Hepatocyte (in vitro differentiated cells): ENCODE data around the gene AOPEP. TPM values are rescaled to one million over a fixed set of nuclear protein-coding genes. Genes with fewer than 3 reads are reported as not detected.

Experiments used
- DNase-seq: peaks from one replicate; pipeline ENCODE4 v3.0.0-alpha.2; 2016; ENCODE audit warnings: low spot score
- H2AFZ ChIP-seq: fragments of 200-600 bp; sonication (generic); 2 replicates; pipeline ENCODE4 v1.6.0; 2016; ENCODE audit warnings: antibody characterized with exemption, mild to moderate bottlenecking
- H3K27ac ChIP-seq: fragments of 200-600 bp; sonication (generic); 2 replicates; pipeline ENCODE4 v1.5.1; 2016; ENCODE audit warnings: mild to moderate bottlenecking
- H3K27me3 ChIP-seq: fragments of 200-600 bp; sonication (generic); 2 replicates; pipeline ENCODE4 v1.6.1; 2016
- H3K36me3 ChIP-seq: fragments of 200-600 bp; sonication (generic); replicated peaks from 2 replicates; pipeline ENCODE4 v1.5.1; 2016; ENCODE audit warnings: low read depth; ENCODE audit not compliant: insufficient read depth
- H3K4me1 ChIP-seq: fragments of 200-600 bp; sonication (generic); 2 replicates; pipeline ENCODE4 v1.5.1; 2016; ENCODE audit warnings: mild to moderate bottlenecking, moderate library complexity; ENCODE audit not compliant: insufficient read depth
- H3K4me2 ChIP-seq: fragments of 200-600 bp; sonication (generic); 2 replicates; pipeline ENCODE4 v1.6.0; 2016
- H3K4me3 ChIP-seq: fragments of 200-600 bp; sonication (generic); 2 replicates; pipeline ENCODE4 v1.5.1; 2016; ENCODE audit warnings: mild to moderate bottlenecking
- H3K79me2 ChIP-seq: fragments of 200-600 bp; sonication (generic); 2 replicates; pipeline ENCODE4 v1.6.0; 2017; ENCODE audit warnings: mild to moderate bottlenecking
- H3K9me2 ChIP-seq: fragments of 200-600 bp; sonication (generic); replicated peaks from 2 replicates; pipeline ENCODE4 v1.6.0; 2017; ENCODE audit warnings: mild to moderate bottlenecking; ENCODE audit not compliant: insufficient read depth
- H3K9me3 ChIP-seq: fragments of 200-600 bp; sonication (generic); 2 replicates; pipeline ENCODE4 v1.5.1; 2016; ENCODE audit warnings: low read depth, mild to moderate bottlenecking
- H4K20me1 ChIP-seq: fragments of 200-600 bp; sonication (generic); 2 replicates; pipeline ENCODE4 v1.6.0; 2016; ENCODE audit warnings: mild to moderate bottlenecking; ENCODE audit not compliant: insufficient read depth, poor library complexity, severe bottlenecking
- EZH2 ChIP-seq: fragments of 200-600 bp; sonication (generic); IDR thresholded peaks from 2 replicates; pipeline ENCODE4 v1.6.1; 2016; ENCODE audit warnings: antibody characterized with exemption, mild to moderate bottlenecking, borderline replicate concordance
- EZH2phosphoT487 ChIP-seq: fragments of 200-600 bp; sonication (generic); IDR thresholded peaks from one replicate; pipeline ENCODE4 v1.6.1; 2018; ENCODE audit warnings: antibody characterized with exemption, mild to moderate bottlenecking, low read depth, moderate library complexity; ENCODE audit not compliant: unreplicated experiment, severe bottlenecking
- WGBS: methylation state at CpG from one replicate; pipeline ENCODE4 v1.1.6; 2016; ENCODE audit warnings: low lambda C conversion rate; ENCODE audit errors: missing lambda C conversion rate; 5-methylcytosine and 5-hydroxymethylcytosine counted together
- polyA plus RNA-seq: library from polyadenylated mRNA; unstranded; fragments of >200 nt; fragmentation: Nextera tagmentation; extraction: Ambion mirVana; gene quantifications from 2 replicates; pipeline ENCODE4 v1.2.1, GENCODE V29; 2016
- total RNA-seq: library from RNA; depleted of rRNA; stranded (reverse); fragments of >200 nt; gene quantifications from 2 replicates; pipeline ENCODE4 v1.2.3, GENCODE V29; 2014
- TF ChIP-seq, protein P1 (sequence below): fragments of 200-600 bp; sonication (generic); IDR thresholded peaks from 2 replicates; pipeline ENCODE4 v1.5.1; 2016; ENCODE audit warnings: antibody characterized with exemption, mild to moderate bottlenecking; ENCODE audit not compliant: poor library complexity

The AOPEP gene
- total and polyA plus RNA-seq, 2 experiments from 2014 or later, result 82.8 to 101 TPM

DNA sequence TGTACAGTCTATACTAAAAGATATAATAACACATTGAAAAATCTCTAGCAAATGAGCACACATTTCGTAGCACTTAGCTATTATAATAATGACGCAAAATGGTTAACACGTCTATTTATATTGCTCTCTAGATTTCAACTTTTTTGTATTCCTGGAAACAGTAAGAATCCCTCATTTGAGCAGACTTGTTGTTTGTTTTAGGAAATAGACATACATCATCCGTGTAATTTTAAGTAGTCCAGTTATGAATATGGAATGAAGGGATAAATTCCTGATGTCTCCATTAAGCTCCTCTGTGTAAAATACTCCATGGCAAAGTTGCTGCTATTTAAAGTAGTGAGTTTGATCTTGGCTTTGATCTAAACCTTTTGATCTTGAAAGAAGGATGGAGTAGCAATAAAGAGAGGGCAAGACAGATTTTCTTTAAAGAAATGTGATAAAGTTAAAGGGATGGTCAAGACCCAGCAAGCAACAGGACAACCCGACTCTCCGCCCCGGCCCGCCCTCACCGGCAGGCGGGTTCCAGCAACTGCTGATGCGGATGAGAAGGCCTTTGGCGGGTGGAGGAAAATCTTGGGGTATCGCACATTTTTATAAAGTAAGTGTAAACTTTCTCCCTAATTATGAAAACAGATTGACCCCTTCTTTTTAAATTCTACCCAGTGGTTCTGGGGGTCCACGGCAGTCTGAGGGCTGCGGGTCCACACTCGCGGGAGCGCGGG lies 277.4 kb downstream of the AOPEP start:
- peak overlapping the region; percentile 36 for H2AFZ ChIP-seq

GRCh38 chr9:95004411-95005277 lies 278.1 kb downstream of the AOPEP start:
- TF ChIP-seq EZH2, result no peak
- TF ChIP-seq EZH2phosphoT487, result no peak
- TF ChIP-seq, protein P1, sequence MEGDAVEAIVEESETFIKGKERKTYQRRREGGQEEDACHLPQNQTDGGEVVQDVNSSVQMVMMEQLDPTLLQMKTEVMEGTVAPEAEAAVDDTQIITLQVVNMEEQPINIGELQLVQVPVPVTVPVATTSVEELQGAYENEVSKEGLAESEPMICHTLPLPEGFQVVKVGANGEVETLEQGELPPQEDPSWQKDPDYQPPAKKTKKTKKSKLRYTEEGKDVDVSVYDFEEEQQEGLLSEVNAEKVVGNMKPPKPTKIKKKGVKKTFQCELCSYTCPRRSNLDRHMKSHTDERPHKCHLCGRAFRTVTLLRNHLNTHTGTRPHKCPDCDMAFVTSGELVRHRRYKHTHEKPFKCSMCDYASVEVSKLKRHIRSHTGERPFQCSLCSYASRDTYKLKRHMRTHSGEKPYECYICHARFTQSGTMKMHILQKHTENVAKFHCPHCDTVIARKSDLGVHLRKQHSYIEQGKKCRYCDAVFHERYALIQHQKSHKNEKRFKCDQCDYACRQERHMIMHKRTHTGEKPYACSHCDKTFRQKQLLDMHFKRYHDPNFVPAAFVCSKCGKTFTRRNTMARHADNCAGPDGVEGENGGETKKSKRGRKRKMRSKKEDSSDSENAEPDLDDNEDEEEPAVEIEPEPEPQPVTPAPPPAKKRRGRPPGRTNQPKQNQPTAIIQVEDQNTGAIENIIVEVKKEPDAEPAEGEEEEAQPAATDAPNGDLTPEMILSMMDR, result no peak
- no peaks in the 10 kb centered on the region for H3K9me3 ChIP-seq
- H3K27ac ChIP-seq, result peak overlapping the region; percentile 98
- peaks cover 15% of the 10 kb centered on the region for H3K4me1 ChIP-seq
- H3K9me2 ChIP-seq, result no peaks in the 10 kb centered on the region
- H2AFZ ChIP-seq, result peak overlapping the region; percentile 36
- peak overlapping the region; percentile 76 for H3K4me3 ChIP-seq
- peak; percentile 87 for DNase-seq
- peak overlapping the region; percentile 79 for H3K4me2 ChIP-seq
- peaks cover 88% of the 10 kb centered on the region for H3K79me2 ChIP-seq
- WGBS, result 2% methylated on average over 26 of the region's 133 CpGs
- no peaks in the 10 kb centered on the region for H3K36me3 ChIP-seq
- H4K20me1 ChIP-seq, result no peaks in the 10 kb centered on the region
- H3K27me3 ChIP-seq, result no peaks in the 10 kb centered on the region

More for the DNA sequence above, 277.4 kb downstream of the AOPEP start:
- H4K20me1 ChIP-seq, result no peaks in the 10 kb centered on the region
- peak; percentile 76 for DNase-seq
- H3K36me3 ChIP-seq, result no peaks in the 10 kb centered on the region
- no peaks in the 10 kb centered on the region for H3K27me3 ChIP-seq
- H3K4me2 ChIP-seq, result peak overlapping the region; percentile 79
- no peaks in the 10 kb centered on the region for H3K9me2 ChIP-seq
- peaks cover 80% of the 10 kb centered on the region for H3K79me2 ChIP-seq
- 8% methylated on average over 19 of the region's 19 CpGs for WGBS
- H3K27ac ChIP-seq, result peak overlapping the region; percentile 98
- no peaks in the 10 kb centered on the region for H3K9me3 ChIP-seq
- H3K4me1 ChIP-seq, result peaks cover 11% of the 10 kb centered on the region
- TF ChIP-seq EZH2 (no peak), EZH2phosphoT487 (no peak)
- TF ChIP-seq, protein P1, result no peak
- peak overlapping the region; percentile 76 for H3K4me3 ChIP-seq

GRCh38 chr9:95005278-95006143 lies 279.0 kb downstream of the AOPEP start:
- Histone ChIP-seq H3K79me2 (peaks cover 91% of the 10 kb centered on the region), H3K9me3 (no peaks in the 10 kb centered on the region), H3K27me3 (no peaks in the 10 kb centered on the region), H2AFZ (no peak overlapping the region), H3K9me2 (no peaks in the 10 kb centered on the region), H3K4me3 (peak overlapping the region; percentile 76), H3K27ac (peak overlapping the region; percentile 96), H3K4me1 (peaks cover 13% of the 10 kb centered on the region), H3K36me3 (no peaks in the 10 kb centered on the region), H3K4me2 (peak overlapping the region; percentile 76), H4K20me1 (no peaks in the 10 kb centered on the region)
- 7% methylated on average over 26 of the region's 49 CpGs for WGBS
- DNase-seq, result no peak
- TF ChIP-seq EZH2, result no peak
- peak; percentile 60 for TF ChIP-seq EZH2phosphoT487
